DOHH2 (cell line): ENCODE measurements around the gene TDRD9.

Source experiments
- H3F3A ChIP-seq: fragments of 200-600 bp; sonication (generic), shearing (Covaris generic); 2 replicates; pipeline ENCODE4 v1.6.0; 2016; ENCODE audit warnings: antibody characterized with exemption, mild to moderate bottlenecking; ENCODE audit not compliant: control insufficient read depth, insufficient read depth
- H3K27ac ChIP-seq: fragments of 200-600 bp; sonication (generic); 2 replicates; pipeline ENCODE4 v1.5.1; 2014; ENCODE audit warnings: low read depth, mild to moderate bottlenecking, low read length, moderate library complexity
- H3K27me3 ChIP-seq: fragments of 200-600 bp; sonication (generic); 2 replicates; pipeline ENCODE4 v1.6.1; 2014; ENCODE audit warnings: mild to moderate bottlenecking, low read length, mixed read lengths; ENCODE audit not compliant: control insufficient read depth
- H3K36me3 ChIP-seq: fragments of 200-600 bp; sonication (generic); 2 replicates; pipeline ENCODE4 v1.6.1; 2014; ENCODE audit warnings: mild to moderate bottlenecking, low read length, moderate library complexity, mixed read lengths; ENCODE audit not compliant: control insufficient read depth
- H3K4me1 ChIP-seq: fragments of 200-600 bp; sonication (generic); 2 replicates; pipeline ENCODE4 v1.6.1; 2014; ENCODE audit warnings: mild to moderate bottlenecking, low read length, mixed read lengths; ENCODE audit not compliant: control insufficient read depth
- H3K4me2 ChIP-seq: fragments of 200-600 bp; sonication (generic); 2 replicates; pipeline ENCODE4 v1.6.0; 2014; ENCODE audit warnings: mild to moderate bottlenecking, low read length, moderate library complexity
- H3K4me3 ChIP-seq: fragments of 200-600 bp; sonication (generic); 2 replicates; pipeline ENCODE4 v1.5.1; 2014; ENCODE audit warnings: mild to moderate bottlenecking, low read length, mixed read lengths
- H3K79me2 ChIP-seq: fragments of 200-600 bp; sonication (generic); 2 replicates; pipeline ENCODE4 v1.6.1; 2014; ENCODE audit warnings: mild to moderate bottlenecking, low read length, mixed read lengths; ENCODE audit not compliant: control insufficient read depth
- H3K9me2 ChIP-seq: fragments of 200-600 bp; sonication (generic); replicated peaks from 2 replicates; pipeline ENCODE4 v1.6.1; 2014; ENCODE audit warnings: mild to moderate bottlenecking, low read length, mixed read lengths; ENCODE audit not compliant: control insufficient read depth
- H3K9me3 ChIP-seq: fragments of 200-600 bp; sonication (generic); 2 replicates; pipeline ENCODE4 v1.6.1; 2014; ENCODE audit warnings: antibody characterized with exemption, low read length, mixed read lengths; ENCODE audit not compliant: control insufficient read depth, insufficient read depth
- H4K20me1 ChIP-seq: fragments of 200-600 bp; sonication (generic); 2 replicates; pipeline ENCODE4 v1.6.0; 2014; ENCODE audit warnings: low read depth, mild to moderate bottlenecking, antibody characterized with exemption, low read length, moderate library complexity; ENCODE audit not compliant: control insufficient read depth, insufficient read depth
- EZH2phosphoT487 ChIP-seq: fragments of 200-600 bp; sonication (generic); IDR thresholded peaks from 2 replicates; pipeline ENCODE4 v1.6.1; 2017; ENCODE audit warnings: borderline replicate concordance, mild to moderate bottlenecking, antibody characterized with exemption, low read length, moderate library complexity, mixed read lengths
- TF ChIP-seq, protein P1 (sequence below): fragments of 200-600 bp; sonication (generic); IDR thresholded peaks from one replicate; pipeline ENCODE4 v1.5.1; 2014; ENCODE audit warnings: antibody characterized with exemption, mild to moderate bottlenecking, low read depth, low read length; ENCODE audit not compliant: poor library complexity, severe bottlenecking

TDRD9 gene

GRCh38 chr14:103984196-103984595 lies 55.9 kb downstream of the TDRD9 start:
- Histone ChIP-seq H3K4me2 (no peak overlapping the region), H3K9me2 (no peaks in the 10 kb centered on the region)
- TF ChIP-seq, protein P1, sequence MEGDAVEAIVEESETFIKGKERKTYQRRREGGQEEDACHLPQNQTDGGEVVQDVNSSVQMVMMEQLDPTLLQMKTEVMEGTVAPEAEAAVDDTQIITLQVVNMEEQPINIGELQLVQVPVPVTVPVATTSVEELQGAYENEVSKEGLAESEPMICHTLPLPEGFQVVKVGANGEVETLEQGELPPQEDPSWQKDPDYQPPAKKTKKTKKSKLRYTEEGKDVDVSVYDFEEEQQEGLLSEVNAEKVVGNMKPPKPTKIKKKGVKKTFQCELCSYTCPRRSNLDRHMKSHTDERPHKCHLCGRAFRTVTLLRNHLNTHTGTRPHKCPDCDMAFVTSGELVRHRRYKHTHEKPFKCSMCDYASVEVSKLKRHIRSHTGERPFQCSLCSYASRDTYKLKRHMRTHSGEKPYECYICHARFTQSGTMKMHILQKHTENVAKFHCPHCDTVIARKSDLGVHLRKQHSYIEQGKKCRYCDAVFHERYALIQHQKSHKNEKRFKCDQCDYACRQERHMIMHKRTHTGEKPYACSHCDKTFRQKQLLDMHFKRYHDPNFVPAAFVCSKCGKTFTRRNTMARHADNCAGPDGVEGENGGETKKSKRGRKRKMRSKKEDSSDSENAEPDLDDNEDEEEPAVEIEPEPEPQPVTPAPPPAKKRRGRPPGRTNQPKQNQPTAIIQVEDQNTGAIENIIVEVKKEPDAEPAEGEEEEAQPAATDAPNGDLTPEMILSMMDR: no peak
- TF ChIP-seq EZH2phosphoT487: no peak

DNA sequence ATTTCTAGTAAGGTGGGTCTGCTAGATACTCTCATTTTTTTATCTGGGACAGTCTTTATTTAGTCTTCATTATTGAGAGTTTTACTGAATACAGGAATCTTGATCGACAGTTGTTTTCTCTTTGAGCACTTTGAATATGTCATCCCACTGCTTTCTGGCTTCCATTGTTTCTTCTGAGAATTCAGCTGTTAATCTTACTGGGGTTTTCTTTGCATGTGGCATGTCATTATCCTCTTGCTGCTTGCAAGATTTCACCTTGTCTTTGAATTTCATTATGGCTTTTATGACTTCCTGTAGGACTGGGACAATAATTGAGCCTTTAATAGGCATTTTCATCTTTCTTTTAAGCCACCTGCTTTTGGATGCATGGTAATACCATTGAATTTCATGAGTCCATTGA lies 60.8 kb downstream of the TDRD9 start:
- H3K9me3 ChIP-seq: peaks cover 9% of the 10 kb centered on the region
- no peak overlapping the region for H3K4me2 ChIP-seq
- H3K27me3 ChIP-seq: peaks cover 3% of the 10 kb centered on the region; the same call in 1 of the 2 replicates
- no peaks in the 10 kb centered on the region for H3F3A ChIP-seq
- TF ChIP-seq EZH2phosphoT487: no peak
- TF ChIP-seq, protein P1: no peak
- no peak overlapping the region for H3K4me3 ChIP-seq
- H3K27ac ChIP-seq: no peak overlapping the region
- no peaks in the 10 kb centered on the region for H3K79me2 ChIP-seq
- H4K20me1 ChIP-seq: no peaks in the 10 kb centered on the region
- no peaks in the 10 kb centered on the region for H3K36me3 ChIP-seq
- no peaks in the 10 kb centered on the region for H3K4me1 ChIP-seq
- no peaks in the 10 kb centered on the region for H3K9me2 ChIP-seq

More at GRCh38 chr14:103984196-103984595, 55.9 kb downstream of the TDRD9 start:
- Histone ChIP-seq H4K20me1 (no peaks in the 10 kb centered on the region), H3K4me1 (no peaks in the 10 kb centered on the region), H3F3A (no peaks in the 10 kb centered on the region), H3K27ac (no peak overlapping the region), H3K79me2 (no peaks in the 10 kb centered on the region), H3K9me3 (peaks cover 5% of the 10 kb centered on the region; the same call in 1 of the 2 replicates), H3K27me3 (0 out of 2 replicates have a peak, but pooled peaks cover 2% of the 10 kb centered on the region), H3K36me3 (no peaks in the 10 kb centered on the region), H3K4me3 (no peak overlapping the region)

DNA sequence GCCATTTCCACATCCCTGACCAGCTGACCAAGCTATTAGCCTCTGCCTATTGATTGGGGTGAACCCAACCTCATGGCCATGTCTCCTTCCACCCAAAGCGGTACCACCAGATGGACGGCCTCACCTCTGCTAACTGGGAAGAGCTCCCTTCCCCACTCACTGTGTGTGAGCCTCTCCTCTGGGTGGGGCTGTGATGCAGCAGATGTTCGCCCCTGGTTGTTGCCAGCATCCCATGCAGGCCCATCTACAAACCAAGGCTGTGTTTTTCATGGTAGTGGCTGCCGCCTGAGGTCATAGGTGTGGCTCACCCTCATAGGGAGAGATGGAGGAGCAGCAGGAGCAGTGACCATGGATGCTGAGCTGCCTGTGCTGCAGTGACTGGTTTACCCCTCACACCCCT lies 61.7 kb downstream of the TDRD9 start:
- Histone ChIP-seq H3K27ac (no peak overlapping the region), H3K4me2 (no peak overlapping the region), H3K36me3 (no peaks in the 10 kb centered on the region), H3K9me2 (no peaks in the 10 kb centered on the region), H3K79me2 (no peaks in the 10 kb centered on the region), H3K4me3 (no peak overlapping the region), H3K27me3 (peaks cover 8% of the 10 kb centered on the region; the same call in 1 of the 2 replicates), H3K9me3 (peaks cover 9% of the 10 kb centered on the region), H3K4me1 (no peaks in the 10 kb centered on the region), H3F3A (no peaks in the 10 kb centered on the region), H4K20me1 (no peaks in the 10 kb centered on the region)
- TF ChIP-seq, protein P1: no peak
- TF ChIP-seq EZH2phosphoT487: no peak
